CD4-positive, alpha-beta T cell (primary cell): ENCODE data around the gene KPNB1. TPM values are rescaled to one million over a fixed set of nuclear protein-coding genes. Genes with fewer than 3 reads are reported as not detected.

ENCODE experiments used
- ATAC-seq: fragments of 200-7000 bp; cut with Tn5 transposase; one replicate; pipeline ENCODE4 v1.10.0; 2022; ENCODE audit warnings: mild to moderate bottlenecking; ENCODE audit not compliant: poor library complexity
- CTCF ChIA-PET: fragments of 350-600 bp; sonication (Branson Sonifier 250); formaldehyde crosslinking; loops from one replicate; lab custom pipeline; 2021; ENCODE audit warnings: antibody characterized with exemption, inconsistent platforms; lab: Charles Lee
- POLR2A ChIA-PET: fragments of 350-600 bp; sonication (Branson Sonifier 250); formaldehyde crosslinking; loops from one replicate; lab custom pipeline; 2021; ENCODE audit warnings: antibody characterized with exemption, inconsistent platforms; lab: Charles Lee
- DNase-seq, 14 experiments: peaks; one replicate each; pipeline ENCODE4 v3.0.0-alpha.2; 2013 to 2020; ENCODE audit warnings: mixed read lengths in 2 of 14
- H3K27ac ChIP-seq, 2 donors: one replicate each; pipeline versions ENCODE4 v1.5.1 to v1.7.0; 2013; ENCODE audit warnings: low read length in 2 of 2, low read depth in 1 of 2, mild to moderate bottlenecking in 1 of 2
- H3K27me3 ChIP-seq, 2 experiments: 1 replicate in 1 of 2; 2 replicates in 1 of 2; pipeline versions ENCODE4 v1.6.1 to v1.7.0; 2013; ENCODE audit warnings: low read length in 2 of 2, control low read depth in 1 of 2, mild to moderate bottlenecking in 1 of 2, moderate library complexity in 1 of 2; ENCODE audit not compliant: insufficient read depth in 2 of 2, control insufficient read depth in 1 of 2
- H3K36me3 ChIP-seq: one replicate; pipeline ENCODE4 v1.6.1; 2013; ENCODE audit warnings: low read length, control low read depth; ENCODE audit not compliant: insufficient read depth
- H3K4me1 ChIP-seq: one replicate; pipeline ENCODE4 v1.6.1; 2013; ENCODE audit warnings: low read length, control low read depth; ENCODE audit not compliant: insufficient read depth
- H3K4me3 ChIP-seq: one replicate; pipeline ENCODE4 v1.5.1; 2013; ENCODE audit warnings: mild to moderate bottlenecking, low read length, moderate library complexity
- H3K9me3 ChIP-seq, 2 experiments: 1 replicate in 1 of 2; 2 replicates in 1 of 2; pipeline versions ENCODE4 v1.6.1 to v1.7.0; 2013; ENCODE audit warnings: low read length in 2 of 2, mild to moderate bottlenecking in 2 of 2, control low read depth in 1 of 2, moderate library complexity in 1 of 2; ENCODE audit not compliant: control insufficient read depth in 1 of 2, insufficient read depth in 1 of 2
- H3K27ac Mint-ChIP-seq: one replicate; pipeline ENCODE4 v1.8.0; 2020; ENCODE audit warnings: mixed read lengths
- H3K27me3 Mint-ChIP-seq: one replicate; pipeline ENCODE4 v1.8.0; 2021; ENCODE audit warnings: mixed read lengths
- H3K36me3 Mint-ChIP-seq: one replicate; pipeline ENCODE4 v1.8.0; 2021; ENCODE audit warnings: low read depth, mixed read lengths
- H3K4me1 Mint-ChIP-seq: one replicate; pipeline ENCODE4 v1.8.0; 2021; ENCODE audit warnings: low read depth, mixed read lengths
- H3K4me3 Mint-ChIP-seq: one replicate; pipeline ENCODE4 v1.8.0; 2020; ENCODE audit warnings: mild to moderate bottlenecking, mixed read lengths
- H3K9me3 Mint-ChIP-seq: one replicate; pipeline ENCODE4 v1.8.0; 2020; ENCODE audit warnings: mixed read lengths
- CTCF ChIP-seq: fragments of 200-600 bp; IDR thresholded peaks from one replicate; pipeline ENCODE4 v1.8.0; 2022; ENCODE audit warnings: antibody characterized with exemption, mild to moderate bottlenecking
- intact Hi-C, 2 experiments: fragments of 100-400 bp; cut with DNase I in 1 of 2; cut with micrococcal nuclease in 1 of 2; formaldehyde crosslinking; loops; one replicate each; pipeline versions ENCODE4 v1.15.1 to v1.9.0; 2023 to 2025; cut with DNase I, micrococcal nuclease
- total RNA-seq, 174 experiments: library from RNA in 2 of 174; stranded (reverse) in 2 of 174; gene quantifications; one replicate each; pipeline ENCODE4 v1.2.3 and lab custom pipeline; 2021 to 2026

The KPNB1 gene
- total RNA-seq, 2 experiments from 2014 or later, result 145 to 151 TPM

- no peak for ATAC-seq
- POLR2A ChIA-PET, result interaction anchor here (1.1 to 1.5 kb wide), 2 partner anchors 16 to 43 kb away, joined by 4 to 6 read pairs; partner anchors contain the start of gene KPNB1
Observed at GRCh38 chr17:47692137-47692894, 42.6 kb downstream of the KPNB1 start.

GRCh38 chr17:47692895-47693730, 43.4 kb downstream of the KPNB1 start:
- POLR2A ChIA-PET, result interaction anchor here (0.6 to 2.2 kb wide), 6 partner anchors 12 to 49 kb away, joined by 3 to 6 read pairs (median 4); partner anchors contain the start of gene KPNB1
- no peak for TF ChIP-seq CTCF
- Histone ChIP-seq H3K36me3 (no peaks in the 10 kb centered on the region), H3K4me1 (peaks cover 38% of the 10 kb centered on the region), H3K27me3 (no peaks in the 10 kb centered on the region), H3K27ac (no peak overlapping the region), H3K4me3 (peak overlapping the region; percentile 64), H3K9me3 (no peaks in the 10 kb centered on the region)
- intact Hi-C loops, result no loop called here
- Mint-ChIP-seq H3K4me1 (peaks cover 22% of the 10 kb centered on the region), H3K9me3 (no peaks in the 10 kb centered on the region), H3K27ac (peak overlapping the region; percentile 1), H3K27me3 (no peaks in the 10 kb centered on the region), H3K36me3 (no peaks in the 10 kb centered on the region), H3K4me3 (peak overlapping the region; percentile 91)
- ATAC-seq (no peak), DNase-seq (no peak)
- CTCF ChIA-PET, result interaction anchor here (0.8 to 1.5 kb wide), 2 partner anchors 21 to 40 kb away, joined by 3 to 4 read pairs; partner anchors contain the start of gene TBX21

More at GRCh38 chr17:47692137-47692894, 42.6 kb downstream of the KPNB1 start:
- Histone ChIP-seq H3K4me1 (peaks cover 36% of the 10 kb centered on the region), H3K36me3 (no peaks in the 10 kb centered on the region), H3K27ac (no peak overlapping the region), H3K9me3 (no peaks in the 10 kb centered on the region), H3K4me3 (no peak overlapping the region), H3K27me3 (no peaks in the 10 kb centered on the region)
- CTCF ChIA-PET, result interaction anchor here (0.8 to 1.5 kb wide), 2 partner anchors 22 to 40 kb away, joined by 3 to 4 read pairs; partner anchors contain the start of gene TBX21
- Mint-ChIP-seq H3K36me3 (no peaks in the 10 kb centered on the region), H3K27ac (no peak overlapping the region), H3K4me3 (peak overlapping the region; percentile 91), H3K4me1 (peaks cover 22% of the 10 kb centered on the region), H3K9me3 (no peaks in the 10 kb centered on the region), H3K27me3 (no peaks in the 10 kb centered on the region)
- DNase-seq, result no peak
- intact Hi-C loops, result no loop called here
- TF ChIP-seq CTCF, result no peak
